Right hindlimb (tissue), 1 donor: ENCODE measurements around the gene TMEM132A.

ENCODE experiments used
- DNase-seq: peaks from one replicate; pipeline ENCODE4 v3.0.0-alpha.2; 2018

TMEM132A gene, protein sequence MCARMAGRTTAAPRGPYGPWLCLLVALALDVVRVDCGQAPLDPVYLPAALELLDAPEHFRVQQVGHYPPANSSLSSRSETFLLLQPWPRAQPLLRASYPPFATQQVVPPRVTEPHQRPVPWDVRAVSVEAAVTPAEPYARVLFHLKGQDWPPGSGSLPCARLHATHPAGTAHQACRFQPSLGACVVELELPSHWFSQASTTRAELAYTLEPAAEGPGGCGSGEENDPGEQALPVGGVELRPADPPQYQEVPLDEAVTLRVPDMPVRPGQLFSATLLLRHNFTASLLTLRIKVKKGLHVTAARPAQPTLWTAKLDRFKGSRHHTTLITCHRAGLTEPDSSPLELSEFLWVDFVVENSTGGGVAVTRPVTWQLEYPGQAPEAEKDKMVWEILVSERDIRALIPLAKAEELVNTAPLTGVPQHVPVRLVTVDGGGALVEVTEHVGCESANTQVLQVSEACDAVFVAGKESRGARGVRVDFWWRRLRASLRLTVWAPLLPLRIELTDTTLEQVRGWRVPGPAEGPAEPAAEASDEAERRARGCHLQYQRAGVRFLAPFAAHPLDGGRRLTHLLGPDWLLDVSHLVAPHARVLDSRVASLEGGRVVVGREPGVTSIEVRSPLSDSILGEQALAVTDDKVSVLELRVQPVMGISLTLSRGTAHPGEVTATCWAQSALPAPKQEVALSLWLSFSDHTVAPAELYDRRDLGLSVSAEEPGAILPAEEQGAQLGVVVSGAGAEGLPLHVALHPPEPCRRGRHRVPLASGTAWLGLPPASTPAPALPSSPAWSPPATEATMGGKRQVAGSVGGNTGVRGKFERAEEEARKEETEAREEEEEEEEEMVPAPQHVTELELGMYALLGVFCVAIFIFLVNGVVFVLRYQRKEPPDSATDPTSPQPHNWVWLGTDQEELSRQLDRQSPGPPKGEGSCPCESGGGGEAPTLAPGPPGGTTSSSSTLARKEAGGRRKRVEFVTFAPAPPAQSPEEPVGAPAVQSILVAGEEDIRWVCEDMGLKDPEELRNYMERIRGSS

DNA sequence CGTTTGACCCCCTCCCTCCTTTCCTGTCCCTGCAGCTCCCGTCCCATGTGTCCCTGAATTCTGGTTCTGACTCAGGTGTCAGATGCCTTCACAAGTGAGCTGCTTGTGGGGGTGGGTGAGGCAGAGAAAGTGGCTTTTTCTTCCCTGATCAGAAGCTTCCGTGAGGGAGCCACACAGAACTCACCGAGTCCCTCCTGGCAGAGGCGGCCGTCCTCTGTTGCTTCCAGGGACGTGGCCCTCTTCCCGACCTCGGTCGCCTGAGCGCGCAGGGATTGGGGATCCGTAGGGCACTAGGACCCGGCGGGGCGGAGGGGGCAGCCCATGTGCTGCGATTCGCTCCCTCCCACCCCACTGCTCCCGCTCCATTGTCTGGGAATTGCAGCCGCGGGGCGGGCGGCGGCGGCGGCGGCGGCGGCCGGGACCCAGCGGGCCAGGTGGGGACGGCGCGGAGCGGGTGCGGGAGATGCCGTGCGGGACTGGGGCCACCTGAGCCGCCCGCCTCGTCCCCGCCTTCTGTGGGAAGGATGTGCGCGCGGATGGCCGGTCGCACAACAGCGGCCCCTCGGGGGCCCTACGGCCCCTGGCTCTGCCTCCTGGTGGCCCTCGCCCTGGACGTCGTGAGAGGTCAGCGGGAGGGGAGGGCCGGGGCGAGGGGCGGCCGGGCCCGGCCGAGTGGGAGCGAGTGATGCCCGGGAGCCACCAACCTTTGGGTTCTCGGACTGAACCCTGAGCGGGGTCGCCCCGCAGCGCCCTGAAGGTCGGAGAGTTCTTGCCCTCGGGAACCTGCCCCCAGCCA is at the start of gene TMEM132A:
Gene TMEM132A (plus strand): TSS at position 351 of the 796 bp plus-strand sequence. CDS start 174 bp downstream, at position 525.
- DNase-seq = peak; percentile 87

DNA sequence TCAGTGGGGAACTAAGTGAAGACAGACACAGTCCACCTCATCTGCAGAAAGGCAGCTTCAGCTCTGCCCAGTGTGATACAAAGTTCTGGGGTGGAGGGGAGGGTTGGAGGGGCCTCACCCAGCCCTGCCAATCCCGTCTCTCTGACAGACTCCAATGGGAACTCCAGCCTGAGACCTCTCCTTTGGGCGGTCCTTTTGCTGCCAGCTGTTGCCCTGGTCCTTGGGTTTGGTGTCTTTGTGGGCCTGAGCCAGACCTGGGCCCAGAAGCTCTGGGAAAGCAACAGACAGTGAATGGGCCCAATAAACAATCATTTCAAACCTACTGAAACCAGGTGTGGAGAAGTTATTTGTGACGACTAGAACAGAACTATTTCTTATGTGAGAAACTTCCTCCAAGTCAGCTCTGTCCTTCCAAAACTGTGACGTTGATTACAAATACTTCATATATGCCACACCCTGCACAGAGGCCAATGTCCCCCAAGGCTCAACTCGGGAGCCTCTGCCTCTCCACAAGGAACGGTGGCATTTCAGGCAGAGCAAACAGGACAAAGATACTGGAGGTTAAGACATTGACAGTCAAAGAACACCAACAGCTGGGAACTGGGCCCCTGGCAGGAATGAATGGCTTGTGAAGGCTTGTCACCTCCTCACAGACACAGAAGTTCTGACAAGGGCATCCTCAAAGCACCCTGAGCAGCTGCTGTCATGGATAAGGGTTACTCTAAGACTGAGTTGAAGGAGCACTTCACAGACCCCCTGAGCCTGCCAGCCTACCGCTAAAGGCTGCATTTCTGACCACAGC is 48.7 kb upstream of the TMEM132A start:
- DNase-seq = no peak

DNA sequence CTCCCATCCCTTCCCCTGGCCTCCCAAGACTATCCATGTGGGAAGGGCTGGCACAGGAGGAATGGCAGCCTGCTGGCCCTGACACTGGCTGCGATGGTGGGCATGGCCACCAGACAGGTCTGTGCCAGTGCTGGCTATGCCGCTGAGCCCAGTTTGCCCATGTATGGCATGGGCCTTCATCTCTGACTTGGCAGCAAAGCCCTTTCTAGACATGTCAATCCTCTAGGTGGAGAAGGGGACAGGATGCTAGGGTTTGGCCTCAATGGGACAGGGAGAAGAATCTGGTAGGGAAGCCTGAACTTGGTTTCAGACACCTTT is 48.1 kb upstream of the TMEM132A start:
- DNase-seq = no peak

DNA sequence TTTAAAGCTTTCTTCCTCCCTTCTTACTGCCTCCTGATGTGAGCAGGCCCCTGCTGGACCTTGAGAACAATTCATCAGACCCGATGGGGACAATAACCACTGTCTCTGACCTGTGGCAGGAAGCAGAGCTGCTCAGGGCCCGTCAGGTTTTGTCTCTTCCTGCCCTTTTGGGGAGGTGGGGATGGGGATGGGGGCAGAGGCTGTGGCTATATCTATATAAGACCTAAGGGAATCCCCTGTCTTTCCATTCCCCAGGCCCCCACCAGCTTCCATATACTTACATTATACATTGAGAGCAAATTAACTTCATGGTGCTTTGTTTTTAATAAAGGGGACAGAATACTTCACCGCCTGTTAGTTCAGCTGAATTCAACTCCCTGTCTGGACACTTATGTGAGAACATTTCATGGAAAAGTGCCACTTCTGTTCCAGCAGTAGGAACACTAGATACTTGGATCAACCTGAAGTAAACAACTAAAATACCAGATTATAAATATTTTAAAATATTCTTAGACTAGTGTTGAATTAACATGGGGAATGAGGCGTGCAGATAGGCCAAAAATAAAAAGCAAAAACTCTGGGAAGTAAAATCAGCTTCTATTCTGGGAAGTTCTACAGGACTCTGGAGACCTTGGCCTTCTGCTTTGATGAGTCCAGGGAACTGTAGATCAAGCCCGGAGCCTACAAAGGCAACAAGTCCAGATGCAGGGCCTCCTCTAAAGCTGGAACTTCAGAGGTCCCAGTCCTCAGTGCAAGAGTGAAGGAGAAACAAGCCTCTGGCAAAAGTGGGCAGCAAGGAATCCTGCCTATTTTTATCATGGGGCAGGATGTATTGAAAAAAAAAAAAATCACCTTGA is 45.8 kb upstream of the TMEM132A start:
- no peak for DNase-seq

DNA sequence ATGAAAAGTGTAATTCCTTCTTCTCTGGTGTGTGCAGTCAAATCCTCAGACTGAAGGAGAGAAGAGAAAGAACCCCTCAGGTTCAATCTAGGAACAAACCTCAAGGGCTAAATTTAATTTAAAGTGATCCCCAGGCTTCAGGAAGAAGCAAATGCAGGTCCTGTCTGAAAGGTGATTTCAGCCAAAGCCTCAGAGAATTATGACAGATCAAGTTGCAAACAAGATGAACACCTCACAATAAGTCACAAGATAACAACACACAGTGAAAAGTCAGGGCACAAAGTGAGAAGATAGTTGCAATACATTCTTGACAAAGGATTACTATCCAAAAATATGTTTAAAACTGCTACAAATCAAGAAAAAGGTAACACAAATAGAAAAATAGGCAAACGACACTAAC is 45.2 kb upstream of the TMEM132A start:
- DNase-seq = no peak

DNA sequence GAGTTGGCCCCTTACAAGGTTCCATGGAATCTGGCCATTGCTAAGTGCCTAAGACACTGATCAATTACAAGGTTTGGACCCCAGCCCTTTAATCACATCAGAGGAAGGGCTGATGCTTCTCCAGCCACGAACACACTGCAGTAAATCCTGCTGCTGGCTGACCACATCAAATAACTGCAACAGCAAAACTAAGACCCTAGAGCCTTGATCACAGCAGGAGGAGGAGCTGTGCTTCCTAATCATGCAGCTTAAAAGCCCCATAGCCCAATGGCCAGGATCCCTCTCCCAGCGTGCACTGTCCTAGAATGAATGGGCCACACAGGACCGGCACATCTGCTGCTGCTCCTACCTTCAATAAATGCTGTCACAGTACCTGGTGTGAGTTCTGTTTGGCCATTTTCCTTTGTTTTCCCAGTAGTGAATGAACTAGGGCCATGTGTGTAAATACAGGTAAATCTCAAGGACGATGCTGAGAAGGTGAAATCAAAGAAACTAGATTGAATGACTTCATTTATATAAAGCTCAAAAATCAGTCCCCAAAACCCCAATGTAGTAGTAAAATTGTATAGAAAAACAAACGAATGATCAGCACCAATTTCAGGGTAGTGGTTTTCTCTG is 44.2 kb upstream of the TMEM132A start:
- no peak for DNase-seq

DNA sequence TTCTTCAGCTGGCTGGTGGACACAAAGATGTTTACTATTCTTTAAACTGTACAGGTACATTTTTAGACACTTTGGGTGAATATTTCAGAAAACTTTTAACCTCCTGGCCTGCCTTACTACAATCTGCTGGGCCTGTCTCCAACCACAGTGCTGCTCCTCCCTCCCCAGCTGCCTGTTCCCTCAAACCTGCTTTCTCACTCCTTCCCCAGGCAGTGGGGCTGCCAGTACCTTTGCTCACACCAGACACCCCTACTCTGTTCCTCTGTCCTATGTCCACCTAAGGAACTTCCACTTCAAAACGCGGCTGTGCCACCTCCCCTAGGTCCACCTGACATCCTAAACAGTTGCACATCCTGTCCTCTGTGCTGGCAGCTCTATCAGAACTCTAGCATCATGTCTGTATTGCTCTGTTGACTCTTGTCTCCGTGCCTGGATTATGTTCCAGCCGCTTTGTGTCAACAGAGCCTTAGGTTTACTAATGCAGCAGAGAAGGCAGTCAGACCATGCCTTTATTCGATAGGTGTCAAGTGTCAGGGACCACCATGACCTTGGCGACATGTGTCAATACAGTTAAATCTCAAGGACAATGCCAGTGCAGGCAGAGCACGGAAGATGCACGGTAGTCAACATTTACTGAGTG is 43.5 kb upstream of the TMEM132A start:
- no peak for DNase-seq

DNA sequence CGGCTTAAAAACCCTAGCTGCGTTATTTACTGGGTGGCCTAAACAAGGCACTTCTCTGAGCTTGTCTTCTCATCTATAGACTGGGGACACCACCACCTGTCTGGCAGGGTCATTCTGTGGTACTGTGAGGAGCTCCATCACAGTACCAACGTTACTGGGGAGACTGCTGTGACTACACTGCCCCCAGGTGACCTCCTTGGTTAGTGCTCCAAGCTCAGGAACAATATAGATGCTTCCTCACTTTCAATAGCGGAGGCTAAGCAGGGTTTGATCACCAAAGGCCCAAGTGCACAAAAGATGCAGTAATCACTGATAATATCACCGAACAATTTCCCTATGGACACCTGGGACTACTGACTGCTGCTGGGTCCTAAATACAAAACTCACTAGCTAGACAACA is 36.7 kb upstream of the TMEM132A start:
- no peak for DNase-seq

DNA sequence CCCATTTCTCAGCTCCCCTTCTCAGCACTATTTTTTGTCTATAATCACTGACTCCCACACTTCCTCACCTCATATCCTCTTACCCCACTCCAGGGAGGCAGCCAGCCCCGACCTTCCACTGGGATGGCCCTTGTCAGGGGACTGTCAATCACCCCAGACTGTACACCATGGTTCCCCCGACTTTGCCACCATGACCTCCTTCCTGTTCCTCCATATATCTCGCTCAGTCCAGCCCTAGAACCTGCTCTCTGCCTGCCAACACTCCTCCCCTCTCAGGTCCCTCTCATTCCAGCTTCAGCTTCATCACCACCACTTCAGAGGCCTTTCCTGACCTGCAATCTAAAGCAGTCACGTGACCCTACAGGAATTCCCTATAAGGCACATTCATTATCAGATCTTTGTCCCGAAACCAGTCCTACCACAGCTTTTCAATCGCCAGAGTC is 34.4 kb upstream of the TMEM132A start:
- no peak for DNase-seq

DNA sequence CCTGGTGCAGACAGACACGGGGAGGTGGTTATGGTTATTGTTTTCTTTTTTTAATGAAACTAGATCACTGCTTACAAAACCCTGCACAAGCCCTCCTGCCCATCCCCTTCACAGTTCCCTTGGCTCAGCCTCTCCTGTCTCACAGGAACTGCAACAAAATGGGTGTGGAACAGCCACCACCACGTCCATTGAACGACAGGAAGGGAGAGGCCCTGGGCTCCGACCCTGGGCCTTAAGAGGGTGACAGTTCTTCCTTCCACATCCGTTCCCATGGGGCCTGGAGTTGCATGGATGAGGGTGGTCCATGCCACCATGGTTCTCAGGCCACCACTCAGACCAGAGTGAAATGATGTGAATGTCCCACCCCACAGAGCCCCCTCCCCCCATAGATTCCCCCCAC is 33.6 kb upstream of the TMEM132A start:
- no peak for DNase-seq

DNA sequence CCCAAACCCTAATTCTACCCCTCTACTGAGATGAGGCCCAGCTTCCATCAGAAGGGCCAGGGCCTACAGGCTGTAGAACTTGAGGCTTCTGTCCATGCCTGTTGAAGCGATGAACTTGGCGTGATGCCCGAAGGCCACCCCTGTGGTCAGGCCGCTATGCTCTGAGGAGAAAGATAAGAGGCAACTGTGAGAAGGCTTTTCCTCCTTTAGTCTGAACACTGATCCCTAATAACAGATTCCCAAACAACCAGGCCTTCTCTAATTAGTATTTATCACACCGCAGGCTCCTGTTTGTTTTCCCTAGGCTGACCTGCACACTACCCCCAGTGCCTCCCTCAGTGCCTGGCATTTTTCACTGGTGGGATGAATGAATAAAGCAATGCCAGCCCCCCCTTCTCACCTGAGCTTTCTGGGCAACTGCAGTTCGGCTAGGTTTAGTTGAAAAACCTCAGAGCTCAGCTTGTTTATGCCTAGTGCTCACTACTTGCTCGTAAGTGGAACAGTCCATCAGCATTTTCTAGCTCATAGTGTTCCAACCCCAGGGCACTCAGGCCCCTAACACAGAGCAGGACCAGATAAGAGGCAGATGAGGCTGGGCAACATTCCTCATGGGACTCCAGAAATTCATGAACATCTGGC is 33.0 kb upstream of the TMEM132A start:
- DNase-seq = no peak

DNA sequence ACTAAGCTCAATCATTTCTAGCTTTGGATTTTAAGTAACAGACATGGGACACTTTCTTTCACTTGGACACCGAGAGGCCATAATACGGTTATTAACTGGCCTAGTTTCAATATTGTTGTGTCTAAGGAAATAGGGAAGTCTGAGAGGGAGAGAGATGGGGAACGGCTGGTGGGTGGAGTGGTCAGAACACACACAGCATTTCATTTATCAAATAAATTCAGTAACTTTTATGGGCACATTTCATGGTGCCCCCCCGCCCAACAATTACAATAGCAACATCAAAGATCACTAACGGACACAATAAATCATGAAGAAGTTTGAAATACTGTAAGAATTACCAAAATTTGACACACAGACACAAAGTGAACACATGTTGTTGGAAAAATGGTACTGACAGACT is 28.6 kb upstream of the TMEM132A start:
- DNase-seq = no peak

DNA sequence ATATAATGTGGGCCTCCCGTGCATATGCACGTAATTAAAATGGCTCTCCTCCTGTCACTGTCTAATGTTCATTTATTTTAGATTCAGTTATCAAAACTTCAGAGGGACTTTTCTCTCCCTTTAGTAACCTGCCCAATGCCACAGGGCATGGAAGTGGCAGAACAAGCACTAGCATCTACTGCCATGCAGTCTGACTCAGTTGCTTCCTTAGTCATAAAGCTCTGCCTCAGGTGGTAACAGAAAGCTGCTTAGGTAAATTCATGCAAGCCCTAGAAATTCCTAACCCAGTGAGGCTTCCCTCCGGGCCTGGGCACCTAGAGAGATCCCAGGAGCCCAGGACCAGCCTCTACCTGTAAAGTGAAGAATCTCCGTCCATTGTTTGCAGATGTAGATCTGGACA is 26.8 kb upstream of the TMEM132A start:
- no peak for DNase-seq

DNA sequence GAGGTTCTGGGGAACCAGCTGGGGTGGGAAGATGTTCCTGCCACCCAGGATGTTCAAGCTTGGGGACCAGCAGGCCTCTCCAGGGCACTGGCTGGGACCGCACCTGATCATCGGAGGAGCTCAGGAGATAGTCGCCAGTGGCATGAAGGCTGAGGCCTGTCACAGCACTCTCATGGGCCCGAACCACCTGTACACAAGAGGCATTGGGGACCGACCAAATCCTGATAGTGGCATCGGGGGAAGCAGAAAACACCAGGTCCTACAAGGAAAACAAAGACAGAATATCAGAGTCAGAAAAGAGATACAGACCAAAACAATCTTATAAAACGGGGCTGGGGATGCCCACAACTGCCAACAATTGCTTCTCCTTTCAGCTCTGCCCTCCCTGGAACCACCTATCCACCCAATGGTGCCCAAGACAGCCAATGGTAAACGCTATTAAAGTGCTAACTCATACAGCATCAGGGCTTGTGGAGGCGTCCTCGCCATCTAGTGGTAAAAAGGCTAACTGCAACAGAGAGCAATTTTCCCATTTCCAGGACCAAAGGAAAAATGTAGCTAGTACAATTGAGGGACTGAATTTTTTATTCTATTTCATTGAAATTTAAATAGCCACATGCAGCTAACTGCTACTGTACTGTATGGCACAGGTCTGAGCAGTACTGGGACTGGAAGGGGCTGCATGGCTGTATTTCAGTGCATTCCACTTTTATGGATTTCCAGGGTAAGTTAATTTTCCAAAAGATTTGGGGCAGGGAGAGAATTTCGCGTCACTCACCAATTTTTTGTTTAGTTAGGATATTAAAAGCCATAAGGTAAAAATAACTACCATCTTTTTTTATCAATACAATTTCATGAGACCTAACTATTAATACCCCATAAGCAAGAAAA is 25.0 kb upstream of the TMEM132A start:
- DNase-seq = peak; percentile 43

DNA sequence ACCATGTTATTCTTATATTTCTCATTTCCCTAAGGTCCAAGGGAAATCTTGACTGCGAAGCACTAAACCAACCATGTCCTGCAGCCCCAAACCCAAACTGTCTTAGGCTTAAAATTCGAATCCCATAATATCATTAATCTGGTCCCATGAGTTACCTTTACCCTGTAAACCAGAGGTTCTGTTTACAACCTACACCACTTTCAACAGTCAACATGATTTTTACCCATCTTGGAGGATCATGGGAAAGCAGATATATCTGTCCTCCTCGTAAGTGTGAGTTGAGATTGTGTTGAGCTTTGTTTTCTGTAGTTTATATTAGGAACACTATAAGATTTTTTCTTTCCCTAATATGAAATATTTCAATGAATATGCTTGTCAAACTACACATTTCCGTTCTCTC is 24.3 kb upstream of the TMEM132A start:
- no peak for DNase-seq

DNA sequence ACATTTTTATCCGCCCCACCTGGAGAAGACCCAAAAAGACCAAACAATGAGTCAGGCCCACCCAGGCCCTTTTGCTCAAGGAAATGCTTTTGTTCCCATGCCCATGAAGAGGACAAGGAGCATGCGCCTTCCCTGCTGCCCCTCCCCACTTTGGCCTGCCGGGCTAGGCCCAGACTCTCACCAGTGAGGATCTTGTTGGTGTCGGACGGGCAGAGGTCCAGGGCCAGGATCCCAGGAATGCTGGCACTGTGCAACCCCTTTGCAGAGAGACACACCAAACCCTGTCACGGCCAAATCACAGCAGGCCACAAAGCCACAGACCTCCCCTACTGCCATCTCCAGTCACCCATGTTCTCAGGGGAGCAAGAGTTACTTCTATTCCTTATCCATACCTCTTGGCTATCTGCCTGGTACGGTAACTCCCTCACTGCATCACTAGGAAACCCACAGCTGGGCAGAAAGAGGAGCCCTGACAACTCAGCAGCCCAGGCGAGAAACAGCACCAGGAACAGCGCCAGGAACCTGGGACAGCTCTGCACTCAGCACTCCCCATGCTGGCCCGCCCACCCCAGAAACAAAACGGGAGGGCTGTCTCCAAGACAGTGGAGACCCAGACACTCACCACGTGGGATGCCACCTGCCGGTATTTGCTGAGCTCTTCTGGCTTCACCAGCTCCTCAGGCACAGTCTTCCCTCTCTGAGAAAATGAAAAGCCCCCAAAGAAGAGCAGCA is 23.4 kb upstream of the TMEM132A start:
- DNase-seq = no peak

DNA sequence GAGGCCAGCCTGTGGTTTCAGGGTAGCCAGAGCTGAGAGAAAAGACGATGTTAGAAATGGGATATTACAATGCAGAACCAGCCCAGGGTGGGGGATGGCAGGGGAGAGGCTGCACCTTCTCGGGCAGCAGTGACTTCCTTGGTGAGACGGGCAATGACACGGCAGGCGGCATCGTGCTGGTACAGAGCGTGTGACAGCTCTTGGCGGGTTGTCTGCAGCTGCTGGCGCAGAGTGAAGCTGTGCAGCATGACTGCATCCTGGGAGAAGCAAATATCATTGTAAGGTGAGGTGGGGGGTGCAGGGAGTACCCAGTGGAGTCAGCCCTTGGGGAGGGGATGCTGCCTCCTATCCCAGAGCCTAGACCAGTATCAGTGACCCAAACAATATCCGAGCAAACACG is 21.6 kb upstream of the TMEM132A start:
- DNase-seq = no peak

DNA sequence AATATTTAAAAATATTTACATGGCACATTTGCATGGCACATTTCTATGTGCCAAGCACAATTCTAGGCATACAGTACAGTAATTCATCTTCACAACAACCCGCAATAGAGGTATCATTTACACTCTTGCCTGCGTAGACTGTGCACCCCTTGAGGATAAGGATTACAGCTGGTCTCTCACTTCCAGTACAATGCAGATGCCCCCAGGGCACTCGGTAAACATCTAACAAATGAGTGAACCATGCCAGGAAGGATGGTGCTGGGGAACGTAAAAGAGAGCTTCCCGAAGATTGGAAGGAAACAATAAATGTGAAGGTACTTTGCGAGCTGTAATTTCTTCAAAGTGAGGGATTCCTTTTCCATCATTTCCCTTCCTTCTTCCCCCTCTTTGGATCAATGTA is 19.2 kb upstream of the TMEM132A start:
- DNase-seq = no peak
